B cell (primary cell): ENCODE results near the gene CD101. TPM values are rescaled to one million over a fixed set of nuclear protein-coding genes. Genes with fewer than 3 reads are reported as not detected.

Source experiments
- ATAC-seq: fragments of 200-7000 bp; cut with Tn5 transposase; one replicate; pipeline ENCODE4 v1.10.0; 2021; ENCODE audit warnings: low read depth, mild to moderate bottlenecking, moderate number of reproducible peaks, moderate library complexity
- CTCF ChIA-PET: fragments of 350-600 bp; sonication (Branson Sonifier 250); formaldehyde crosslinking; loops from one replicate; lab custom pipeline; 2021; ENCODE audit warnings: antibody characterized with exemption, inconsistent platforms; lab: Charles Lee
- POLR2A ChIA-PET: fragments of 350-600 bp; sonication (Branson Sonifier 250); formaldehyde crosslinking; loops from one replicate; lab custom pipeline; 2021; ENCODE audit warnings: antibody characterized with exemption; lab: Charles Lee
- DNase-seq: peaks from one replicate; pipeline ENCODE4 v3.0.0; 2013
- H2AFZ ChIP-seq: 2 replicates; pipeline ENCODE4 v1.6.1; 2012; ENCODE audit warnings: mild to moderate bottlenecking, low read depth, low read length; ENCODE audit not compliant: insufficient read depth, poor library complexity, severe bottlenecking
- H3K27ac ChIP-seq, 2 donors: 1 replicate in 1 of 2; 2 replicates in 1 of 2; pipeline ENCODE4 v1.5.1; 2012 to 2013; ENCODE audit warnings: low read length in 2 of 2, mild to moderate bottlenecking in 2 of 2, moderate library complexity in 1 of 2
- H3K27me3 ChIP-seq, 4 experiments: fragments of 200-600 bp in 1 of 4; sonication (generic) in 1 of 4; replicated peaks in 1 of 4; 1 replicate in 2 of 4; 2 replicates in 2 of 4; pipeline versions ENCODE4 v1.6.1 to v1.7.0; 2013 to 2016; ENCODE audit warnings: low read length in 3 of 4, mild to moderate bottlenecking in 2 of 4, mixed read lengths in 1 of 4, moderate library complexity in 1 of 4; ENCODE audit not compliant: insufficient read depth in 4 of 4, control insufficient read depth in 3 of 4; ENCODE audit errors: control extremely low read depth in 1 of 4
- H3K36me3 ChIP-seq, 2 experiments: replicated peaks in 1 of 2; 1 replicate in 1 of 2; 2 replicates in 1 of 2; pipeline versions ENCODE4 v1.6.1 to v1.7.1; 2013; ENCODE audit warnings: low read length in 1 of 2; ENCODE audit not compliant: insufficient read depth in 2 of 2, control insufficient read depth in 1 of 2; ENCODE audit errors: control extremely low read depth in 1 of 2, extremely low read depth in 1 of 2
- H3K4me1 ChIP-seq, 2 donors: fragments of 200-600 bp in 1 of 2; sonication (generic) in 1 of 2; 1 replicate in 1 of 2; 2 replicates in 1 of 2; pipeline versions ENCODE4 v1.5.1 to v1.6.1; 2013 to 2017; ENCODE audit warnings: low read length in 2 of 2; ENCODE audit not compliant: control insufficient read depth in 2 of 2, insufficient read depth in 2 of 2
- H3K4me2 ChIP-seq: replicated peaks from 2 replicates; pipeline ENCODE3; 2012; ENCODE audit warnings: mild to moderate bottlenecking, low read depth, low read length; ENCODE audit not compliant: poor library complexity, severe bottlenecking
- H3K4me3 ChIP-seq, 5 experiments: fragments of 200-600 bp in 1 of 5; sonication (generic) in 1 of 5; 1 replicate in 3 of 5; 2 replicates in 2 of 5; pipeline versions ENCODE4 v1.5.1 to v1.7.0; 2011 to 2016; ENCODE audit warnings: low read length in 4 of 5, mild to moderate bottlenecking in 4 of 5, low read depth in 2 of 5, control low read depth in 1 of 5, moderate library complexity in 1 of 5; ENCODE audit not compliant: insufficient read depth in 1 of 5; ENCODE audit errors: control extremely low read depth in 1 of 5, extremely low read depth in 1 of 5
- H3K79me2 ChIP-seq: fragments of 200-600 bp; sonication (generic); one replicate; pipeline ENCODE4 v1.6.0; 2016; ENCODE audit warnings: low read length; ENCODE audit not compliant: control insufficient read depth, insufficient read depth
- H3K9ac ChIP-seq: fragments of 200-600 bp; sonication (generic); 2 replicates; pipeline ENCODE4 v1.6.1; 2017; ENCODE audit warnings: mild to moderate bottlenecking, low read length, moderate library complexity
- H3K9me3 ChIP-seq, 3 donors: one replicate each; pipeline versions ENCODE4 v1.6.1 to v1.7.1; 2013; ENCODE audit warnings: low read length in 2 of 3; ENCODE audit not compliant: control insufficient read depth in 2 of 3, insufficient read depth in 1 of 3; ENCODE audit errors: control extremely low read depth in 1 of 3
- H4K20me1 ChIP-seq: 2 replicates; pipeline ENCODE4 v1.6.0; 2012; ENCODE audit warnings: mild to moderate bottlenecking, low read length; ENCODE audit not compliant: insufficient read depth, control insufficient read depth, poor library complexity, severe bottlenecking
- H3K27ac Mint-ChIP-seq: one replicate; pipeline ENCODE4 v1.8.0; 2021; ENCODE audit warnings: mixed read lengths
- H3K27me3 Mint-ChIP-seq: one replicate; pipeline ENCODE4 v1.8.0; 2021; ENCODE audit warnings: mixed read lengths
- H3K4me1 Mint-ChIP-seq: one replicate; pipeline ENCODE4 v1.8.0; 2021; ENCODE audit warnings: mixed read lengths
- H3K4me3 Mint-ChIP-seq: one replicate; pipeline ENCODE4 v1.8.0; 2021; ENCODE audit warnings: mixed read lengths
- H3K9me3 Mint-ChIP-seq: one replicate; pipeline ENCODE4 v1.8.0; 2022; ENCODE audit warnings: mixed read lengths; ENCODE audit not compliant: insufficient read depth
- CTCF ChIP-seq: fragments of 200-600 bp; IDR thresholded peaks from one replicate; pipeline ENCODE4 v1.8.0; 2022; ENCODE audit warnings: antibody characterized with exemption, mild to moderate bottlenecking
- EZH2 ChIP-seq: IDR thresholded peaks from 2 replicates; pipeline ENCODE4 v1.6.1; 2012; ENCODE audit warnings: borderline replicate concordance, low read depth, mild to moderate bottlenecking, moderate library complexity, low read length; ENCODE audit not compliant: insufficient read depth, poor library complexity, severe bottlenecking
- WGBS: methylation state at CpG from one replicate; pipeline ENCODE4 v1.1.5; 2013; ENCODE audit warnings: missing lambda C conversion rate; ENCODE audit not compliant: insufficient coverage; 5-methylcytosine and 5-hydroxymethylcytosine counted together
- intact Hi-C: fragments of 100-400 bp; cut with micrococcal nuclease; formaldehyde crosslinking; loops from one replicate; pipeline ENCODE4 v1.10.0; 2022
- polyA minus RNA-seq: library from RNA; depleted of rRNA, polyadenylated mRNA; stranded (reverse); fragments of >200 nt; gene quantifications from 2 replicates; pipeline ENCODE4 v1.2.3, GENCODE V29; 2012
- polyA plus RNA-seq: library from polyadenylated mRNA; depleted of rRNA; stranded (reverse); fragments of >200 nt; gene quantifications from 2 replicates; pipeline ENCODE4 v1.2.3, GENCODE V29; 2012
- total RNA-seq, 2 donors: library from RNA; stranded (reverse); fragments of 120-200 nt in 1 of 2; gene quantifications; 1 replicate in 1 of 2; 2 replicates in 1 of 2; pipeline versions ENCODE4 v1.2.3 to v1.2.4, GENCODE V29; 2013 to 2022

CD101 gene
- total RNA-seq (0.75 TPM in 1 of 2 replicates, not detected in the other), polyA plus RNA-seq (0.19 and 0.46 TPM in 2 replicates), polyA minus RNA-seq (1.2 and 2.5 TPM in 2 replicates)
- total RNA-seq (2013) = 1.8 TPM

- Mint-ChIP-seq H3K27me3 (no peaks in the 10 kb centered on the region), H3K9me3 (no peaks in the 10 kb centered on the region), H3K27ac (peak within 1 kb of the TSS; percentile 84), H3K4me3 (peak within 1 kb of the TSS; percentile 42), H3K4me1 (peaks cover 27% of the 10 kb centered on the region)
- no peak for TF ChIP-seq CTCF
- no peak for TF ChIP-seq EZH2
- peak within 1 kb of the TSS; percentile 10 for H3K9ac ChIP-seq
- H3K79me2 ChIP-seq = no peaks in the 10 kb centered on the region
- WGBS = 14% methylated on average over 1 of the region's 3 CpGs
- ATAC-seq (peak; percentile 49), DNase-seq (peak; percentile 15)
- H3K4me3 ChIP-seq = no peak within 1 kb of the TSS
- peaks cover 0 to 13% of the 10 kb centered on the region in 2 donors for H3K4me1 ChIP-seq
- H3K4me2 ChIP-seq = peak within 1 kb of the TSS; percentile 16
- no peaks in the 10 kb centered on the region for H3K9me3 ChIP-seq
- H3K27ac ChIP-seq = peak within 1 kb of the TSS; percentile 39 to 70
- H2AFZ ChIP-seq = peak within 1 kb of the TSS; percentile 57
- CTCF ChIA-PET = interaction anchor here (0.9 kb wide), 1 partner anchor 53 kb away, joined by 3 read pairs; no protein-coding TSS in a partner anchor
- no peaks in the 10 kb centered on the region for H3K36me3 ChIP-seq
- intact Hi-C loops = no loop called here
- H4K20me1 ChIP-seq = no peaks in the 10 kb centered on the region
- no peaks in the 10 kb centered on the region for H3K27me3 ChIP-seq
- POLR2A ChIA-PET = no interaction called here
These were observed at the start of gene CD101 for GRCh38 chr1:117001254-117001927. TSS of gene CD101 (plus strand) at chr1:117001760. CDS start at chr1:117001818, 58 bp downstream.

GRCh38 chr1:116952738-116953275 is 48.8 kb upstream of the CD101 start:
- CTCF ChIA-PET = no interaction called here

More at GRCh38 chr1:116952738-116953275, 48.8 kb upstream of the CD101 start:
- H3K4me3 Mint-ChIP-seq = no peak overlapping the region
- 92% methylated on average over 2 of the region's 2 CpGs for WGBS
- intact Hi-C loops = no loop called here
- H3K27ac Mint-ChIP-seq = no peak overlapping the region
- ATAC-seq = no peak
- Histone ChIP-seq H3K27ac (no peak overlapping the region), H3K27me3 (no peaks in the 10 kb centered on the region), H3K4me3 (no peak overlapping the region), H3K4me1 (no peaks in the 10 kb centered on the region), H3K36me3 (no peaks in the 10 kb centered on the region), H3K9ac (no peak overlapping the region), H3K79me2 (no peaks in the 10 kb centered on the region), H4K20me1 (no peaks in the 10 kb centered on the region), H2AFZ (no peak overlapping the region), H3K9me3 (no peaks in the 10 kb centered on the region), H3K4me2 (no peak overlapping the region)
- peaks cover 8% of the 10 kb centered on the region for H3K27me3 Mint-ChIP-seq
- POLR2A ChIA-PET = no interaction called here
- DNase-seq = no peak
- H3K9me3 Mint-ChIP-seq = no peaks in the 10 kb centered on the region
- no peaks in the 10 kb centered on the region for H3K4me1 Mint-ChIP-seq
- no peak for TF ChIP-seq EZH2
